HepG2 (cell line): ENCODE measurements around the gene CNP. TPM values are rescaled to one million over a fixed set of nuclear protein-coding genes. Genes with fewer than 3 reads are reported as not detected.

ENCODE experiments used
- BRCA1 ChIP-seq: sonication (generic); formaldehyde crosslinking; IDR thresholded peaks from 2 replicates; pipeline ENCODE4 v1.4.0; 2020; ENCODE audit warnings: missing genetic modification reagents
- DRAP1 ChIP-seq: IDR thresholded peaks from 2 replicates; pipeline ENCODE4 v1.6.1; 2016; ENCODE audit warnings: missing genetic modification reagents, missing compliant biosample characterization
- ELK4 ChIP-seq: sonication (generic); formaldehyde crosslinking; IDR thresholded peaks from 2 replicates; pipeline ENCODE4 v1.9.0; 2021; ENCODE audit warnings: missing genetic modification reagents, borderline replicate concordance
- GABPA ChIP-seq, 2 experiments: IDR thresholded peaks; 2 replicates each; pipeline ENCODE4 v1.6.1; 2011 to 2016; ENCODE audit warnings: low read depth in 2 of 2, low read length in 1 of 2, missing biosample characterization in 1 of 2, missing genetic modification characterization in 1 of 2
- GABPB1 ChIP-seq: IDR thresholded peaks from 2 replicates; pipeline ENCODE4 v1.6.1; 2016; ENCODE audit warnings: mild to moderate bottlenecking, missing genetic modification reagents, moderate library complexity, missing compliant biosample characterization
- GMEB1 ChIP-seq: sonication (generic); formaldehyde crosslinking; IDR thresholded peaks from 2 replicates; pipeline ENCODE4 v1.5.1; 2020; ENCODE audit warnings: missing genetic modification reagents, mild to moderate bottlenecking, borderline replicate concordance
- HIC2 ChIP-seq: sonication (generic); formaldehyde crosslinking; IDR thresholded peaks from 2 replicates; pipeline ENCODE4 v1.9.0; 2022; ENCODE audit warnings: low read depth, missing genetic modification reagents
- HNF4A ChIP-seq: sonication (generic); formaldehyde crosslinking; IDR thresholded peaks from 2 replicates; pipeline ENCODE4 v1.4.0; 2020; ENCODE audit warnings: missing genetic modification reagents
- IRF9 ChIP-seq: sonication (generic); formaldehyde crosslinking; IDR thresholded peaks from 2 replicates; pipeline ENCODE4 v1.8.0; 2022; ENCODE audit warnings: missing genetic modification reagents, mild to moderate bottlenecking, borderline replicate concordance
- IRX3 ChIP-seq: sonication (generic); formaldehyde crosslinking; IDR thresholded peaks from 2 replicates; pipeline ENCODE4 v1.8.1; 2023; ENCODE audit warnings: mild to moderate bottlenecking, low read depth, missing genetic modification reagents, borderline replicate concordance
- KLF13 ChIP-seq: sonication (generic); formaldehyde crosslinking; IDR thresholded peaks from 2 replicates; pipeline ENCODE4 v1.4.0; 2020; ENCODE audit warnings: mild to moderate bottlenecking, missing genetic modification reagents
- MIER2 ChIP-seq: IDR thresholded peaks from 2 replicates; pipeline ENCODE4 v1.6.1; 2016; ENCODE audit warnings: missing biosample characterization, missing genetic modification reagents
- MXI1 ChIP-seq: IDR thresholded peaks from 3 replicates; pipeline ENCODE4 v1.6.1; 2012; ENCODE audit warnings: low read depth, low read length, inconsistent platforms, borderline replicate concordance
- MYNN ChIP-seq: sonication (generic); formaldehyde crosslinking; IDR thresholded peaks from 2 replicates; pipeline ENCODE4 v1.4.0; 2020; ENCODE audit warnings: mild to moderate bottlenecking, low read depth, missing genetic modification reagents
- NFIC ChIP-seq: IDR thresholded peaks from 2 replicates; pipeline ENCODE4 v1.6.1; 2012; ENCODE audit warnings: mild to moderate bottlenecking, low read length, inconsistent platforms
- NR2C2 ChIP-seq: sonication (generic); formaldehyde crosslinking; IDR thresholded peaks from 2 replicates; pipeline ENCODE4 v1.4.0; 2020; ENCODE audit warnings: missing genetic modification reagents, mild to moderate bottlenecking, moderate library complexity, borderline replicate concordance
- SIN3B ChIP-seq: fragments of 150-350 bp; IDR thresholded peaks from 2 replicates; pipeline ENCODE4 v1.6.1; 2014; ENCODE audit warnings: low read length
- SP1 ChIP-seq, 2 experiments: fragments of 450-650 bp in 1 of 2; sonication (generic) in 1 of 2; formaldehyde crosslinking in 1 of 2; IDR thresholded peaks; 2 replicates each; pipeline versions ENCODE4 v1.4.0 to v1.6.1; 2016 to 2020; ENCODE audit warnings: missing genetic modification reagents in 1 of 2
- TEAD3 ChIP-seq: optimal IDR thresholded peaks from 2 replicates; pipeline ENCODE3; 2016; ENCODE audit warnings: borderline replicate concordance
- ZC3H4 ChIP-seq: sonication (generic); formaldehyde crosslinking; IDR thresholded peaks from 2 replicates; pipeline ENCODE4 v1.4.0; 2020; ENCODE audit warnings: missing genetic modification reagents, borderline replicate concordance
- ZNF232 ChIP-seq: sonication (generic); formaldehyde crosslinking; IDR thresholded peaks from 2 replicates; pipeline ENCODE4 v1.4.0; 2020; ENCODE audit warnings: missing genetic modification reagents, borderline replicate concordance
- ZNF282 ChIP-seq: fragments of 450-650 bp; IDR thresholded peaks from 2 replicates; pipeline ENCODE4 v1.6.1; 2018; ENCODE audit not compliant: partially characterized antibody
- ZNF616 ChIP-seq: sonication (generic); formaldehyde crosslinking; IDR thresholded peaks from 2 replicates; pipeline ENCODE4 v1.5.0; 2020; ENCODE audit warnings: low read depth, mild to moderate bottlenecking, missing genetic modification reagents
- ZNF776 ChIP-seq: sonication (generic); formaldehyde crosslinking; IDR thresholded peaks from 2 replicates; pipeline ENCODE4 v1.4.0; 2020; ENCODE audit warnings: mild to moderate bottlenecking, missing genetic modification reagents
- ZNF788 ChIP-seq: sonication (generic); formaldehyde crosslinking; IDR thresholded peaks from 2 replicates; pipeline ENCODE4 v1.5.0; 2020; ENCODE audit warnings: mild to moderate bottlenecking, missing genetic modification reagents, borderline replicate concordance
- polyA plus RNA-seq, 8 experiments: library from polyadenylated mRNA; depleted of rRNA in 3 of 8; stranded (reverse) in 7 of 8; unstranded in 1 of 8; fragments of >200 nt; fragmentation: Illumina TruSeq in 4 of 8; extraction: Trizol in 4 of 8; gene quantifications; 2 replicates each; pipeline versions ENCODE4 v1.2.1 to v1.2.3, GENCODE V29; 2011 to 2016; ENCODE audit warnings: low read depth in 4 of 8, missing spikeins in 1 of 8, mixed read lengths in 1 of 8; ENCODE audit not compliant: insufficient read depth in 1 of 8
- total RNA-seq, 5 experiments: library from RNA; depleted of rRNA; stranded (reverse); fragments of >200 nt; fragmentation: Illumina TruSeq; extraction: Trizol; gene quantifications; 2 replicates each; pipeline ENCODE4 v1.2.3, GENCODE V29; 2016; ENCODE audit warnings: low read depth in 1 of 5

CNP gene
- total and polyA plus RNA-seq, 2 of the 13 experiments (the other 11 are each of a cell fraction or from before 2014, with no cell fraction given) = 97.2 to 161 TPM

- TF ChIP-seq IRF9 (CRISPR knock-in tag) (no peak), ZNF788 (no peak), GABPB1 (CRISPR knock-in tag) (no peak), GABPA (IDR thresholded peaks at IDR 0.05; ENCODE audit: low read depth, low read length) (no peak), GABPA (CRISPR knock-in tag; IDR thresholded peaks at IDR 0.05; ENCODE audit: low read depth) (peak; percentile 34; the same call in 1 of the 2 replicates), ZNF616 (CRISPR knock-in tag) (no peak), SP1 (IDR thresholded peaks at IDR 0.05) (no peak), SP1 (CRISPR knock-in tag; IDR thresholded peaks at IDR 0.05) (no peak), KLF13 (CRISPR knock-in tag) (no peak), ZC3H4 (CRISPR knock-in tag) (no peak), HNF4A (CRISPR knock-in tag) (peak; percentile 72), IRX3 (no peak), DRAP1 (CRISPR knock-in tag) (peak; percentile 26; the same call in 1 of the 2 replicates), SIN3B (no peak), GMEB1 (CRISPR knock-in tag) (peak; percentile 34; the same call in 1 of the 2 replicates), MIER2 (no peak), ZNF776 (CRISPR knock-in tag) (no peak), NR2C2 (no peak), ELK4 (no peak), NFIC (peak; percentile 38; the same call in 1 of the 2 replicates), BRCA1 (CRISPR knock-in tag) (no peak), ZNF232 (CRISPR knock-in tag) (no peak), MYNN (no peak), MXI1 (no peak; the same call in 2 of the 3 replicates), HIC2 (CRISPR knock-in tag) (no peak), TEAD3 (CRISPR knock-in tag) (peak; percentile 51), ZNF282 (no peak)
Measured at GRCh38 chr17:42002792-42003301, 36.3 kb downstream of the CNP start (continued).
